HG03066 (cell line): ENCODE data around the gene ANKRD36C.
A peak's percentile ranks its signal among the peaks of the same experiment; 100 is the strongest.
"Not testable (repeated sequence)": the region's sequence is repeated elsewhere in the genome, so short reads cannot be mapped to it uniquely, and the experiment has no call there.

Experiments
- ATAC-seq: cut with Tn5 transposase; IDR thresholded peaks from one replicate; pipeline ENCODE4 v1.9.1; 2021; ENCODE audit warnings: low read depth; ENCODE audit not compliant: unreplicated experiment

Gene ANKRD36C

GRCh38 chr2:95991351-95992094, at the start of gene ANKRD36C:
Gene ANKRD36C, minus strand, starts transcription at chr2:95991824. Its CDS starts 116 bp downstream, at chr2:95991708.
- peak; percentile 90 for ATAC-seq

- ATAC-seq: not testable (repeated sequence)
Observed at GRCh38 chr2:96035554-96035953, 43.9 kb upstream of the ANKRD36C start.

- not testable (repeated sequence) for ATAC-seq
Observed at GRCh38 chr2:96034792-96035191, 43.2 kb upstream of the ANKRD36C start, which contains the start of gene GPAT2. Gene GPAT2, minus strand, starts transcription at chr2:96034916. Its CDS starts 2,557 bp downstream, at chr2:96032359.

- not testable (repeated sequence) for ATAC-seq
Observed at GRCh38 chr2:96033997-96034396, 42.4 kb upstream of the ANKRD36C start.

GRCh38 chr2:96027725-96028325, 36.2 kb upstream of the ANKRD36C start:
- ATAC-seq: not testable (repeated sequence)

- not testable (repeated sequence) for ATAC-seq
Observed at GRCh38 chr2:96025755-96026154, 34.1 kb upstream of the ANKRD36C start.

- no peak for ATAC-seq
Observed at GRCh38 chr2:96025194-96025492, 33.5 kb upstream of the ANKRD36C start.

- ATAC-seq: no peak
Observed at GRCh38 chr2:96024336-96025193, 32.9 kb upstream of the ANKRD36C start.

GRCh38 chr2:96023701-96024100, 32.1 kb upstream of the ANKRD36C start:
- ATAC-seq: not testable (repeated sequence)

GRCh38 chr2:96022701-96023447, 31.2 kb upstream of the ANKRD36C start:
- ATAC-seq: not testable (repeated sequence)

GRCh38 chr2:96022126-96022525, 30.5 kb upstream of the ANKRD36C start:
- ATAC-seq: not testable (repeated sequence)

GRCh38 chr2:96021142-96021541, 29.5 kb upstream of the ANKRD36C start:
- ATAC-seq: not testable (repeated sequence)

- ATAC-seq: not testable (repeated sequence)
Observed at GRCh38 chr2:96019909-96020590, 28.4 kb upstream of the ANKRD36C start.

GRCh38 chr2:96016321-96016720, 24.7 kb upstream of the ANKRD36C start:
- ATAC-seq: not testable (repeated sequence)

- ATAC-seq: not testable (repeated sequence)
Observed at GRCh38 chr2:96012792-96013264, 21.2 kb upstream of the ANKRD36C start.

- not testable (repeated sequence) for ATAC-seq
Observed at GRCh38 chr2:96012086-96012791, 20.6 kb upstream of the ANKRD36C start.

- ATAC-seq: peak; percentile 36
Observed at GRCh38 chr2:96011129-96011455, 19.5 kb upstream of the ANKRD36C start.

GRCh38 chr2:96010320-96011128, 18.9 kb upstream of the ANKRD36C start:
- ATAC-seq: peak; percentile 98
